GM23338 (cell line): ENCODE measurements around the gene SH3GL3. TPM values are rescaled to one million over a fixed set of nuclear protein-coding genes. Genes with fewer than 3 reads are reported as not detected.
A peak's percentile ranks its signal among the peaks of the same experiment; 100 is the strongest.

Source experiments
- ATAC-seq: fragments of 200-7000 bp; cut with Tn5 transposase; 3 replicates; pipeline ENCODE4 v1.9.1; 2020
- DNase-seq: peaks from one replicate; pipeline ENCODE4 v3.0.0-alpha.2; 2015; ENCODE audit warnings: low spot score
- H2AFZ ChIP-seq: fragments of 200-600 bp; sonication (generic); 2 replicates; pipeline ENCODE4 v1.8.0; 2016; ENCODE audit warnings: antibody characterized with exemption, mild to moderate bottlenecking, moderate library complexity
- H3F3A ChIP-seq: fragments of 200-600 bp; sonication (generic); replicated peaks from 2 replicates; pipeline ENCODE4 v1.8.0; 2017; ENCODE audit warnings: antibody characterized with exemption, mixed run types, low read depth
- H3K27ac ChIP-seq: fragments of 200-600 bp; sonication (generic); 2 replicates; pipeline ENCODE4 v1.6.1; 2016; ENCODE audit warnings: low read depth
- H3K27me3 ChIP-seq: fragments of 200-600 bp; sonication (generic); 2 replicates; pipeline ENCODE4 v1.8.0; 2016; ENCODE audit warnings: mild to moderate bottlenecking, mixed run types, moderate library complexity; ENCODE audit not compliant: insufficient read depth
- H3K36me3 ChIP-seq: fragments of 200-600 bp; sonication (generic); 2 replicates; pipeline ENCODE4 v1.8.0; 2016; ENCODE audit warnings: mild to moderate bottlenecking; ENCODE audit not compliant: insufficient read depth
- H3K4me1 ChIP-seq: fragments of 200-600 bp; sonication (generic); 2 replicates; pipeline ENCODE4 v1.8.0; 2016; ENCODE audit warnings: mild to moderate bottlenecking, moderate library complexity; ENCODE audit not compliant: insufficient read depth
- H3K4me2 ChIP-seq: fragments of 200-600 bp; sonication (generic); 2 replicates; pipeline ENCODE4 v1.7.1; 2017; ENCODE audit warnings: mixed run types
- H3K4me3 ChIP-seq: fragments of 200-600 bp; sonication (generic); 2 replicates; pipeline ENCODE4 v1.6.1; 2016; ENCODE audit warnings: mixed run types
- H3K79me2 ChIP-seq: fragments of 200-600 bp; sonication (generic); replicated peaks from 2 replicates; pipeline ENCODE4 v1.8.0; 2017; ENCODE audit warnings: mild to moderate bottlenecking; ENCODE audit not compliant: insufficient read depth
- H3K9me2 ChIP-seq: fragments of 200-600 bp; sonication (generic); 2 replicates; pipeline ENCODE4 v1.8.0; 2017; ENCODE audit not compliant: insufficient read depth
- H4K20me1 ChIP-seq: fragments of 200-600 bp; sonication (generic); replicated peaks from 2 replicates; pipeline ENCODE4 v1.8.0; 2017; ENCODE audit warnings: mild to moderate bottlenecking; ENCODE audit not compliant: insufficient read depth
- H3K27ac Mint-ChIP-seq: 2 replicates; pipeline ENCODE4 v1.8.0; 2020; ENCODE audit warnings: inconsistent platforms, mild to moderate bottlenecking, moderate library complexity, mixed read lengths
- H3K27me3 Mint-ChIP-seq: 3 replicates; pipeline ENCODE4 v1.8.0; 2022; ENCODE audit warnings: low read depth, mild to moderate bottlenecking, moderate library complexity, mixed read lengths, inconsistent platforms; ENCODE audit not compliant: insufficient read depth, poor library complexity
- H3K36me3 Mint-ChIP-seq: 3 replicates; pipeline ENCODE4 v1.8.0; 2021; ENCODE audit warnings: low read depth, mild to moderate bottlenecking, inconsistent platforms, moderate library complexity, mixed read lengths
- H3K4me1 Mint-ChIP-seq: 3 replicates; pipeline ENCODE4 v1.8.0; 2020; ENCODE audit warnings: mild to moderate bottlenecking, inconsistent platforms, mixed read lengths
- H3K4me3 Mint-ChIP-seq: 3 replicates; pipeline ENCODE4 v1.8.0; 2021; ENCODE audit warnings: moderate library complexity, mild to moderate bottlenecking, inconsistent platforms, mixed read lengths
- H3K9me3 Mint-ChIP-seq: 3 replicates; pipeline ENCODE4 v1.8.0; 2020; ENCODE audit warnings: moderate library complexity, mild to moderate bottlenecking, inconsistent platforms, mixed read lengths
- CREB1 ChIP-seq: fragments of 250-450 bp; sonication (Bioruptor Pico); IDR thresholded peaks from 2 replicates; pipeline ENCODE4 v1.5.0; 2020; ENCODE audit warnings: low read depth, mild to moderate bottlenecking, moderate library complexity
- CTCF ChIP-seq, 2 experiments: fragments of 200-600 bp in 1 of 2; sonication (generic) in 1 of 2; conservative IDR thresholded peaks; 2 replicates each; pipeline versions ENCODE4 v1.5.1 to v1.6.1; 2016 to 2017; ENCODE audit warnings: antibody characterized with exemption in 2 of 2, low read depth in 2 of 2, mild to moderate bottlenecking in 2 of 2, moderate library complexity in 1 of 2
- ETS1 ChIP-seq: IDR thresholded peaks from 2 replicates; pipeline ENCODE4 v1.6.1; 2016; ENCODE audit warnings: antibody characterized with exemption
- EZH2 ChIP-seq: fragments of 200-600 bp; sonication (generic); IDR thresholded peaks from one replicate; pipeline ENCODE4 v1.8.0; 2017; ENCODE audit warnings: antibody characterized with exemption, mild to moderate bottlenecking, low read depth; ENCODE audit not compliant: unreplicated experiment
- EZH2phosphoT487 ChIP-seq: fragments of 200-600 bp; sonication (generic); IDR thresholded peaks from one replicate; pipeline ENCODE4 v1.8.1; 2018; ENCODE audit warnings: antibody characterized with exemption; ENCODE audit not compliant: unreplicated experiment
- JUNB ChIP-seq: IDR thresholded peaks from one replicate; pipeline ENCODE4 v1.6.1; 2016; ENCODE audit warnings: antibody characterized with exemption; ENCODE audit not compliant: unreplicated experiment
- NANOG ChIP-seq: IDR thresholded peaks from 2 replicates; pipeline ENCODE4 v1.6.1; 2016; ENCODE audit warnings: antibody characterized with exemption, borderline replicate concordance
- POLR2AphosphoS5 ChIP-seq: IDR thresholded peaks from 2 replicates; pipeline ENCODE4 v1.6.1; 2016; ENCODE audit warnings: antibody characterized with exemption, low read depth
- STAT1 ChIP-seq: IDR thresholded peaks from one replicate; pipeline ENCODE4 v1.6.1; 2016; ENCODE audit warnings: antibody characterized with exemption; ENCODE audit not compliant: unreplicated experiment
- ZNF114 ChIP-seq: fragments of 250-450 bp; sonication (Bioruptor Pico); IDR thresholded peaks from 2 replicates; pipeline ENCODE4 v1.5.0; 2020; ENCODE audit warnings: mild to moderate bottlenecking, moderate library complexity
- ZNF331 ChIP-seq: fragments of 250-450 bp; sonication (Bioruptor Pico); IDR thresholded peaks from 2 replicates; pipeline ENCODE4 v1.5.0; 2020; ENCODE audit warnings: low read depth, mild to moderate bottlenecking, moderate library complexity
- polyA plus RNA-seq: library from polyadenylated mRNA; unstranded; fragments of >200 nt; fragmentation: Nextera tagmentation; extraction: Ambion mirVana; gene quantifications from 2 replicates; pipeline ENCODE4 v1.2.1, GENCODE V29; 2016
- total RNA-seq: library from RNA; depleted of rRNA; stranded (reverse); fragments of >200 nt; shearing (Covaris generic); gene quantifications from 2 replicates; pipeline ENCODE4 v1.2.3, GENCODE V29; 2014
- TF ChIP-seq, protein P1 (sequence below): IDR thresholded peaks from one replicate; pipeline ENCODE4 v1.6.1; 2018; ENCODE audit warnings: antibody characterized with exemption; ENCODE audit not compliant: unreplicated experiment
- TF ChIP-seq, protein P2 (sequence below): fragments of 250-450 bp; sonication (Bioruptor Pico); IDR thresholded peaks from 2 replicates; pipeline ENCODE4 v1.5.0; 2020; ENCODE audit warnings: mild to moderate bottlenecking, moderate library complexity

The SH3GL3 gene
- total and polyA plus RNA-seq, 2 experiments from 2014 or later = 15.9 to 21.1 TPM

DNA sequence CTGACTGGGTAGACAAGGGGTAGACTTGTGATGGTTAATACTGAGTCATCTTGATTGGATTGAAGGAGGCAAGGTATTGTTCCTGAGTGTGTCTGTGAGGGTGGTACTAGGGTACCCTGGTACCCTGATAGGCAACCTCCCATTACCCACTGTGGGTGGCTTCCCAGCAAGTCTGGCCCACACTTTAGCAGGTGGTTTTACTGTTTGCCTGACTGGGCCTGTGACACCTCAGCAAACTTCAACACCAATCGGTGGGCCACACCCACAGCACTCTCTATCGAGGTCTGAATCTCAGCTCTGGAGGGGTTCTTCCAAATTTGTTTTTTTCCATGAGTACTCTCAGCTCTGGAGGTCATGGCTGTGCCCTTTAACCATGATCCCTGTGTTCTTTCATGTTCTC is 24.6 kb upstream of the SH3GL3 start:
- Histone ChIP-seq H3K4me2 (no peak overlapping the region), H3K4me1 (no peaks in the 10 kb centered on the region), H3F3A (no peaks in the 10 kb centered on the region), H4K20me1 (no peaks in the 10 kb centered on the region), H3K9me2 (no peaks in the 10 kb centered on the region), H2AFZ (peak overlapping the region; percentile 43; the same call in 1 of the 2 replicates), H3K27me3 (no peaks in the 10 kb centered on the region), H3K36me3 (no peaks in the 10 kb centered on the region), H3K27ac (no peak overlapping the region), H3K79me2 (no peaks in the 10 kb centered on the region), H3K4me3 (no peak overlapping the region)
- H3K4me3 Mint-ChIP-seq = no peak overlapping the region
- no peak for DNase-seq
- H3K9me3 Mint-ChIP-seq = no peaks in the 10 kb centered on the region
- H3K27me3 Mint-ChIP-seq = no peaks in the 10 kb centered on the region
- TF ChIP-seq ZNF114 (CRISPR knock-in tag) = no peak
- TF ChIP-seq EZH2 = no peak
- no peak for TF ChIP-seq ZNF331
- no peak for TF ChIP-seq CREB1 (CRISPR knock-in tag)
- no peak for TF ChIP-seq ETS1
- TF ChIP-seq, protein P1, sequence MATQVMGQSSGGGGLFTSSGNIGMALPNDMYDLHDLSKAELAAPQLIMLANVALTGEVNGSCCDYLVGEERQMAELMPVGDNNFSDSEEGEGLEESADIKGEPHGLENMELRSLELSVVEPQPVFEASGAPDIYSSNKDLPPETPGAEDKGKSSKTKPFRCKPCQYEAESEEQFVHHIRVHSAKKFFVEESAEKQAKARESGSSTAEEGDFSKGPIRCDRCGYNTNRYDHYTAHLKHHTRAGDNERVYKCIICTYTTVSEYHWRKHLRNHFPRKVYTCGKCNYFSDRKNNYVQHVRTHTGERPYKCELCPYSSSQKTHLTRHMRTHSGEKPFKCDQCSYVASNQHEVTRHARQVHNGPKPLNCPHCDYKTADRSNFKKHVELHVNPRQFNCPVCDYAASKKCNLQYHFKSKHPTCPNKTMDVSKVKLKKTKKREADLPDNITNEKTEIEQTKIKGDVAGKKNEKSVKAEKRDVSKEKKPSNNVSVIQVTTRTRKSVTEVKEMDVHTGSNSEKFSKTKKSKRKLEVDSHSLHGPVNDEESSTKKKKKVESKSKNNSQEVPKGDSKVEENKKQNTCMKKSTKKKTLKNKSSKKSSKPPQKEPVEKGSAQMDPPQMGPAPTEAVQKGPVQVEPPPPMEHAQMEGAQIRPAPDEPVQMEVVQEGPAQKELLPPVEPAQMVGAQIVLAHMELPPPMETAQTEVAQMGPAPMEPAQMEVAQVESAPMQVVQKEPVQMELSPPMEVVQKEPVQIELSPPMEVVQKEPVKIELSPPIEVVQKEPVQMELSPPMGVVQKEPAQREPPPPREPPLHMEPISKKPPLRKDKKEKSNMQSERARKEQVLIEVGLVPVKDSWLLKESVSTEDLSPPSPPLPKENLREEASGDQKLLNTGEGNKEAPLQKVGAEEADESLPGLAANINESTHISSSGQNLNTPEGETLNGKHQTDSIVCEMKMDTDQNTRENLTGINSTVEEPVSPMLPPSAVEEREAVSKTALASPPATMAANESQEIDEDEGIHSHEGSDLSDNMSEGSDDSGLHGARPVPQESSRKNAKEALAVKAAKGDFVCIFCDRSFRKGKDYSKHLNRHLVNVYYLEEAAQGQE = no peak
- TF ChIP-seq NANOG = no peak
- TF ChIP-seq, protein P2, sequence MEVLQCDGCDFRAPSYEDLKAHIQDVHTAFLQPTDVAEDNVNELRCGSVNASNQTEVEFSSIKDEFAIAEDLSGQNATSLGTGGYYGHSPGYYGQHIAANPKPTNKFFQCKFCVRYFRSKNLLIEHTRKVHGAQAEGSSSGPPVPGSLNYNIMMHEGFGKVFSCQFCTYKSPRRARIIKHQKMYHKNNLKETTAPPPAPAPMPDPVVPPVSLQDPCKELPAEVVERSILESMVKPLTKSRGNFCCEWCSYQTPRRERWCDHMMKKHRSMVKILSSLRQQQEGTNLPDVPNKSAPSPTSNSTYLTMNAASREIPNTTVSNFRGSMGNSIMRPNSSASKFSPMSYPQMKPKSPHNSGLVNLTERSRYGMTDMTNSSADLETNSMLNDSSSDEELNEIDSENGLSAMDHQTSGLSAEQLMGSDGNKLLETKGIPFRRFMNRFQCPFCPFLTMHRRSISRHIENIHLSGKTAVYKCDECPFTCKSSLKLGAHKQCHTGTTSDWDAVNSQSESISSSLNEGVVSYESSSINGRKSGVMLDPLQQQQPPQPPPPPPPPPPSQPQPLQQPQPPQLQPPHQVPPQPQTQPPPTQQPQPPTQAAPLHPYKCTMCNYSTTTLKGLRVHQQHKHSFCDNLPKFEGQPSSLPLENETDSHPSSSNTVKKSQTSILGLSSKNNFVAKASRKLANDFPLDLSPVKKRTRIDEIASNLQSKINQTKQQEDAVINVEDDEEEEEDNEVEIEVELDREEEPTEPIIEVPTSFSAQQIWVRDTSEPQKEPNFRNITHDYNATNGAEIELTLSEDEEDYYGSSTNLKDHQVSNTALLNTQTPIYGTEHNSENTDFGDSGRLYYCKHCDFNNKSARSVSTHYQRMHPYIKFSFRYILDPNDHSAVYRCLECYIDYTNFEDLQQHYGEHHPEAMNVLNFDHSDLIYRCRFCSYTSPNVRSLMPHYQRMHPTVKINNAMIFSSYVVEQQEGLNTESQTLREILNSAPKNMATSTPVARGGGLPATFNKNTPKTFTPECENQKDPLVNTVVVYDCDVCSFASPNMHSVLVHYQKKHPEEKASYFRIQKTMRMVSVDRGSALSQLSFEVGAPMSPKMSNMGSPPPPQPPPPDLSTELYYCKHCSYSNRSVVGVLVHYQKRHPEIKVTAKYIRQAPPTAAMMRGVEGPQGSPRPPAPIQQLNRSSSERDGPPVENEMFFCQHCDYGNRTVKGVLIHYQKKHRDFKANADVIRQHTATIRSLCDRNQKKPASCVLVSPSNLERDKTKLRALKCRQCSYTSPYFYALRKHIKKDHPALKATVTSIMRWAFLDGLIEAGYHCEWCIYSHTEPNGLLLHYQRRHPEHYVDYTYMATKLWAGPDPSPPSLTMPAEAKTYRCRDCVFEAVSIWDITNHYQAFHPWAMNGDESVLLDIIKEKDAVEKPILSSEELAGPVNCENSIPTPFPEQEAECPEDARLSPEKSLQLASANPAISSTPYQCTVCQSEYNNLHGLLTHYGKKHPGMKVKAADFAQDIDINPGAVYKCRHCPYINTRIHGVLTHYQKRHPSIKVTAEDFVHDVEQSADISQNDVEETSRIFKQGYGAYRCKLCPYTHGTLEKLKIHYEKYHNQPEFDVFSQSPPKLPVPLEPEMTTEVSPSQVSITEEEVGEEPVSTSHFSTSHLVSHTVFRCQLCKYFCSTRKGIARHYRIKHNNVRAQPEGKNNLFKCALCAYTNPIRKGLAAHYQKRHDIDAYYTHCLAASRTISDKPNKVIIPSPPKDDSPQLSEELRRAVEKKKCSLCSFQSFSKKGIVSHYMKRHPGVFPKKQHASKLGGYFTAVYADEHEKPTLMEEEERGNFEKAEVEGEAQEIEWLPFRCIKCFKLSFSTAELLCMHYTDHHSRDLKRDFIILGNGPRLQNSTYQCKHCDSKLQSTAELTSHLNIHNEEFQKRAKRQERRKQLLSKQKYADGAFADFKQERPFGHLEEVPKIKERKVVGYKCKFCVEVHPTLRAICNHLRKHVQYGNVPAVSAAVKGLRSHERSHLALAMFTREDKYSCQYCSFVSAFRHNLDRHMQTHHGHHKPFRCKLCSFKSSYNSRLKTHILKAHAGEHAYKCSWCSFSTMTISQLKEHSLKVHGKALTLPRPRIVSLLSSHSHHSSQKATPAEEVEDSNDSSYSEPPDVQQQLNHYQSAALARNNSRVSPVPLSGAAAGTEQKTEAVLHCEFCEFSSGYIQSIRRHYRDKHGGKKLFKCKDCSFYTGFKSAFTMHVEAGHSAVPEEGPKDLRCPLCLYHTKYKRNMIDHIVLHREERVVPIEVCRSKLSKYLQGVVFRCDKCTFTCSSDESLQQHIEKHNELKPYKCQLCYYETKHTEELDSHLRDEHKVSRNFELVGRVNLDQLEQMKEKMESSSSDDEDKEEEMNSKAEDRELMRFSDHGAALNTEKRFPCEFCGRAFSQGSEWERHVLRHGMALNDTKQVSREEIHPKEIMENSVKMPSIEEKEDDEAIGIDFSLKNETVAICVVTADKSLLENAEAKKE = no peak
- no peak for TF ChIP-seq CTCF (conservative IDR thresholded peaks at IDR 0.05; ENCODE audit: low read depth in 2 of 2)
- TF ChIP-seq POLR2AphosphoS5 = no peak
- no peak for TF ChIP-seq EZH2phosphoT487
- TF ChIP-seq JUNB = no peak
- no peak for TF ChIP-seq STAT1
- no peaks in the 10 kb centered on the region for H3K4me1 Mint-ChIP-seq
- no peak for ATAC-seq
- H3K27ac Mint-ChIP-seq = no peak overlapping the region
- no peaks in the 10 kb centered on the region for H3K36me3 Mint-ChIP-seq
